OCI-LY7 (cell line): Measurements from ENCODE around the gene WDR7. TPM values are rescaled to one million over a fixed set of nuclear protein-coding genes. Genes with fewer than 3 reads are reported as not detected.

ENCODE experiments used
- BruUV-seq: library from RNA; stranded (reverse); fragments of 400-500 nt; replicated peaks from 2 replicates; lab custom pipeline; 2021; lab: Mats Ljungman, UMichigan
- CTCF ChIA-PET: fragments of 300-600 bp; sonication (Branson Sonifier 250); formaldehyde crosslinking; loops from one replicate; lab custom pipeline; 2022; ENCODE audit warnings: antibody characterized with exemption; ENCODE audit not compliant: unreplicated experiment; lab: Charles Lee
- POLR2A ChIA-PET: fragments of 300-600 bp; sonication (Branson Sonifier 250); formaldehyde crosslinking; loops from one replicate; lab custom pipeline; 2022; ENCODE audit warnings: antibody characterized with exemption; lab: Charles Lee
- DNase-seq: peaks from one replicate; pipeline ENCODE4 v3.0.0-alpha.2; 2015; ENCODE audit warnings: low spot score
- H2AFZ ChIP-seq: fragments of 200-600 bp; sonication (generic), shearing (Covaris generic); 2 replicates; pipeline ENCODE4 v1.6.1; 2014; ENCODE audit warnings: mild to moderate bottlenecking, antibody characterized with exemption, low read length, moderate library complexity
- H3K27ac ChIP-seq: fragments of 200-600 bp; sonication (generic); 2 replicates; pipeline ENCODE4 v1.5.1; 2014; ENCODE audit warnings: mixed run types, low read depth, mild to moderate bottlenecking, moderate library complexity, low read length, inconsistent platforms; ENCODE audit not compliant: poor library complexity, severe bottlenecking
- H3K36me3 ChIP-seq: fragments of 200-600 bp; sonication (generic); 2 replicates; pipeline ENCODE4 v1.6.1; 2014; ENCODE audit warnings: mild to moderate bottlenecking, antibody characterized with exemption, low read length, moderate library complexity, mixed read lengths; ENCODE audit not compliant: insufficient read depth
- H3K4me1 ChIP-seq: fragments of 200-600 bp; sonication (generic); 2 replicates; pipeline ENCODE4 v1.5.1; 2014; ENCODE audit warnings: mild to moderate bottlenecking, low read length; ENCODE audit not compliant: insufficient read depth, poor library complexity, severe bottlenecking
- H3K4me2 ChIP-seq: fragments of 200-600 bp; sonication (generic); 2 replicates; pipeline ENCODE4 v1.6.1; 2014; ENCODE audit warnings: mild to moderate bottlenecking, low read length
- H3K4me3 ChIP-seq: fragments of 200-600 bp; sonication (generic); 2 replicates; pipeline ENCODE4 v1.5.1; 2014; ENCODE audit warnings: mild to moderate bottlenecking, low read depth, low read length; ENCODE audit not compliant: poor library complexity, severe bottlenecking
- H3K79me2 ChIP-seq: fragments of 200-600 bp; sonication (generic); 2 replicates; pipeline ENCODE4 v1.6.1; 2016; ENCODE audit warnings: low read depth, mild to moderate bottlenecking, low read length, moderate library complexity, mixed read lengths; ENCODE audit not compliant: insufficient read depth
- H3K9me2 ChIP-seq: fragments of 200-600 bp; sonication (generic); 2 replicates; pipeline ENCODE4 v1.6.1; 2016; ENCODE audit warnings: mild to moderate bottlenecking, low read length, mixed read lengths; ENCODE audit not compliant: insufficient read depth
- H3K9me3 ChIP-seq: fragments of 200-600 bp; sonication (generic); 2 replicates; pipeline ENCODE4 v1.6.1; 2014; ENCODE audit warnings: mild to moderate bottlenecking, mixed run types, low read length, mixed read lengths
- H4K20me1 ChIP-seq: fragments of 200-600 bp; sonication (generic); 2 replicates; pipeline ENCODE4 v1.6.1; 2014; ENCODE audit warnings: mild to moderate bottlenecking, antibody characterized with exemption, low read length, moderate library complexity, mixed read lengths; ENCODE audit not compliant: insufficient read depth
- EZH2phosphoT487 ChIP-seq: fragments of 200-600 bp; sonication (generic); IDR thresholded peaks from 2 replicates; pipeline ENCODE4 v1.6.1; 2018; ENCODE audit warnings: low read depth, borderline replicate concordance, mild to moderate bottlenecking, mixed run types, antibody characterized with exemption, low read length, moderate library complexity, mixed read lengths
- intact Hi-C: fragments of 100-400 bp; cut with micrococcal nuclease; formaldehyde crosslinking; loops from one replicate; pipeline ENCODE4 v1.10.0; 2022; ENCODE audit not compliant: unreplicated experiment
- total RNA-seq, 2 experiments: library from RNA; depleted of rRNA in 1 of 2; stranded (reverse); fragments of >200 nt in 1 of 2; shearing (Covaris generic) in 1 of 2; gene quantifications; 2 replicates each; pipeline ENCODE4 v1.2.3, GENCODE V29; 2014 to 2022
- TF ChIP-seq, protein P1 (sequence below): fragments of 200-600 bp; sonication (generic); conservative IDR thresholded peaks from 2 replicates; pipeline ENCODE4 v1.5.1; 2014; ENCODE audit warnings: mild to moderate bottlenecking, antibody characterized with exemption, low read length, moderate library complexity, mixed read lengths

The WDR7 gene
- total RNA-seq, 2 experiments from 2014 or later: 13.2 to 17.1 TPM

DNA sequence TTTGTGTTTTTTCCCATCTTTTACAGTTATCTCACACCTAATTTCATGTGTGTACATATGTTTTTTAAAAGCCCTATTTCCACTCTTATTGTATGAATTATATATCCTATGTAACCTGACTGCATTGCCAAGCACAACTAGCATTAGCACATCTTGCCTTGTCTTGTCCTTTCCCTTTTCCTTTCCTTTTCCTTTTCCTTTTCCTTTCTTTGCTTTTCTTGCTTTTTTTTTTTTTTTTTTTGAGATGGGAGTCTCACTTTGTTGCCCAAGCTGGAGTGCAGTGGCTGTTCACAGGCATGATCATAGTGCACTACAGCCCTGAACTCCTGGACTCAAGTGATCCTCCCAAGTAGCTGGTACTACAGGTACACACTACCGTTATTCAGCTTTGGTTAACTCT lies 323.0 kb downstream of the WDR7 start:
- no peaks in the 10 kb centered on the region for H3K4me1 ChIP-seq
- no peak overlapping the region for H2AFZ ChIP-seq
- no peaks in the 10 kb centered on the region for H3K9me3 ChIP-seq
- DNase-seq: no peak
- no peak overlapping the region for H3K27ac ChIP-seq
- no peaks in the 10 kb centered on the region for H4K20me1 ChIP-seq
- CTCF ChIA-PET: no interaction called here
- intact Hi-C loops: no loop called here
- BruUV-seq: no TSS peak
- POLR2A ChIA-PET: no interaction called here
- H3K79me2 ChIP-seq: no peaks in the 10 kb centered on the region
- H3K36me3 ChIP-seq: no peaks in the 10 kb centered on the region
- TF ChIP-seq, protein P1, sequence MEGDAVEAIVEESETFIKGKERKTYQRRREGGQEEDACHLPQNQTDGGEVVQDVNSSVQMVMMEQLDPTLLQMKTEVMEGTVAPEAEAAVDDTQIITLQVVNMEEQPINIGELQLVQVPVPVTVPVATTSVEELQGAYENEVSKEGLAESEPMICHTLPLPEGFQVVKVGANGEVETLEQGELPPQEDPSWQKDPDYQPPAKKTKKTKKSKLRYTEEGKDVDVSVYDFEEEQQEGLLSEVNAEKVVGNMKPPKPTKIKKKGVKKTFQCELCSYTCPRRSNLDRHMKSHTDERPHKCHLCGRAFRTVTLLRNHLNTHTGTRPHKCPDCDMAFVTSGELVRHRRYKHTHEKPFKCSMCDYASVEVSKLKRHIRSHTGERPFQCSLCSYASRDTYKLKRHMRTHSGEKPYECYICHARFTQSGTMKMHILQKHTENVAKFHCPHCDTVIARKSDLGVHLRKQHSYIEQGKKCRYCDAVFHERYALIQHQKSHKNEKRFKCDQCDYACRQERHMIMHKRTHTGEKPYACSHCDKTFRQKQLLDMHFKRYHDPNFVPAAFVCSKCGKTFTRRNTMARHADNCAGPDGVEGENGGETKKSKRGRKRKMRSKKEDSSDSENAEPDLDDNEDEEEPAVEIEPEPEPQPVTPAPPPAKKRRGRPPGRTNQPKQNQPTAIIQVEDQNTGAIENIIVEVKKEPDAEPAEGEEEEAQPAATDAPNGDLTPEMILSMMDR: no peak
- no peak for TF ChIP-seq EZH2phosphoT487
- H3K4me2 ChIP-seq: no peak overlapping the region
- no peak overlapping the region for H3K4me3 ChIP-seq
- H3K9me2 ChIP-seq: no peaks in the 10 kb centered on the region

GRCh38 chr18:56975276-56975675 lies 324.1 kb downstream of the WDR7 start:
- TF ChIP-seq, protein P1: no peak
- TF ChIP-seq EZH2phosphoT487: no peak
- Histone ChIP-seq H4K20me1 (no peaks in the 10 kb centered on the region), H3K4me2 (no peak overlapping the region), H3K4me1 (no peaks in the 10 kb centered on the region), H2AFZ (no peak overlapping the region), H3K9me2 (no peaks in the 10 kb centered on the region), H3K4me3 (no peak overlapping the region), H3K27ac (no peak overlapping the region), H3K9me3 (no peaks in the 10 kb centered on the region), H3K79me2 (no peaks in the 10 kb centered on the region), H3K36me3 (no peaks in the 10 kb centered on the region)
- ChIA-PET POLR2A (no interaction called here), CTCF (no interaction called here)
- intact Hi-C loops: no loop called here
- BruUV-seq: no TSS peak
- no peak for DNase-seq

DNA sequence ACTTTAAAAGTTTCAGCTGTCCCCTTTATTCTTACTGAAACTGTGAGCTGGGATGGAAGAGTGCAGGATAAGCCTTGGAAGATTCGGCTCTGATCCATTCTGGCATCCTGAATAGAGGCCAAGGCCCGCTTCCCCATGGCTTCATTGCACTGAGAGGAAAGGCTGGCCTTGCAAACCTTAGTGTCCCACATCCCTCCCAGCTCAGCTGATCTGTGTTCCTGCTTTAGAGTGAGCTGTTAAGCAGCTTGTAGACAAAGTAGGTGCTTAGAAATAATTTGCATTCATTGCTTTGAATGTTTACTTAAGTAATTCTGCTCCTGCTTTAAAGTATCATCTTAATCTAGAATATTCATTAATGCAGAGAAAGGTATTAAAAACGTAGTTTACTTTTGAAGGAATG lies 326.1 kb downstream of the WDR7 start:
- Histone ChIP-seq H3K9me2 (no peaks in the 10 kb centered on the region), H3K4me1 (no peaks in the 10 kb centered on the region), H3K79me2 (no peaks in the 10 kb centered on the region), H2AFZ (no peak overlapping the region), H3K9me3 (no peaks in the 10 kb centered on the region), H3K36me3 (no peaks in the 10 kb centered on the region), H3K4me2 (no peak overlapping the region), H3K4me3 (no peak overlapping the region), H3K27ac (no peak overlapping the region), H4K20me1 (no peaks in the 10 kb centered on the region)
- CTCF ChIA-PET: no interaction called here
- POLR2A ChIA-PET: no interaction called here
- intact Hi-C loops: no loop called here
- no peak for TF ChIP-seq EZH2phosphoT487
- TF ChIP-seq, protein P1: no peak
- no peak for DNase-seq
- BruUV-seq: no TSS peak
